GM18873 (cell line): ENCODE measurements around the gene SKOR1.

Experiments
- ATAC-seq: cut with Tn5 transposase; IDR thresholded peaks from one replicate; pipeline ENCODE4 v1.9.1; 2021; ENCODE audit warnings: mild to moderate bottlenecking, moderate library complexity, moderate number of reproducible peaks; ENCODE audit not compliant: unreplicated experiment, low FRiP score

SKOR1 gene

GRCh38 chr15:67880651-67881182 lies 55.4 kb downstream of the SKOR1 start:
- no peak for ATAC-seq

- ATAC-seq = no peak
Observed at GRCh38 chr15:67882487-67883233, 57.4 kb downstream of the SKOR1 start.

GRCh38 chr15:67883234-67883773 lies 58.0 kb downstream of the SKOR1 start:
- no peak for ATAC-seq

GRCh38 chr15:67884009-67884408 lies 58.7 kb downstream of the SKOR1 start:
- ATAC-seq = no peak
